AG08396 (cell line): Measurements from ENCODE around the gene PPA1.
"Not testable (repeated sequence)": the region's sequence is repeated elsewhere in the genome, so short reads cannot be mapped to it uniquely, and the experiment has no call there.

Experiments used
- DNase-seq: peaks from one replicate; pipeline ENCODE4 v3.0.0; 2012; ENCODE audit warnings: low spot score, mixed read lengths

Gene PPA1

GRCh38 chr10:70254778-70255328, 21.6 kb upstream of the PPA1 start:
- no peak for DNase-seq

DNA sequence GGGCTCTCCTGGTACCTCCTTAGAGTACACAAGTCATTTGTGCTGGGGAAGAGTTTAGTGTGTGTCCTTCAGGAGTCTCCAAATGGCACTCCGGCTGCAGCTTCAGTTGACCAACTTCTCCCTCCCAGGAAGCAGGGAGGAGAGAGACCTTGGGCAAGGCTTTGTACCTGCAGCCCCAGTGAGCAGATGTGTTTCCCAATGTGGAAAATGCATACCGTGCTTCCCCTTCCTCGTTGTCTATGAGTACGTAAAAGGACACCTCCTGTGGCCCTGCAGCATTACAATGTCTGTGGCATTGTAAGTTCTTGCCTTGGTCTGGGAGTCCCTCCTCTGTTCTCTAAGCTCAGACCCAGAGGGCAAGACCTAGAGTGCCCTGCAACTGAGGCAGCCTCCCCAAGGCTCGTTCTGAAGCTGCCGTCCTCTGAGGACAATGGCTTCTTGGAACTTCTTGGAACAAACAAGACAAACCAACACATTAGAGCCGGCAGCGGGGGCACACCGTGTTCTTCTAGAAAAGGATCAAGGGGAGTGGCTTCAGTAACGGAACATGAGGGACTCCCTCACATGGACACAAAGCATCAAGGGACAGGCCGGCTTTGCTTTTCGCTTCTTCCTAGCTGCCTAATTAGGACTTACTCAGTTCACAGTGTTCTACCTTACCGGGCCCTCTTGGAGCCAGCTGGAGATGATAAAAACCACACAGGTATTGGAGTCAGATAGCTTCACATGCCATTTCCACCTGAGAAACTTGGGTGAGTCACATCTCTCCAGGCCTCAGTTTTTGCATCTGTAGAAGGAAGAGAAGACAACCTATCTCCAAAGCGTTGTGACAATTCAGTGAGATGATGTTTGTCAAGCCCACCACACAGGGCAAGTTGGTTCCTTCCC, 20.9 kb upstream of the PPA1 start:
- no peak for DNase-seq

DNA sequence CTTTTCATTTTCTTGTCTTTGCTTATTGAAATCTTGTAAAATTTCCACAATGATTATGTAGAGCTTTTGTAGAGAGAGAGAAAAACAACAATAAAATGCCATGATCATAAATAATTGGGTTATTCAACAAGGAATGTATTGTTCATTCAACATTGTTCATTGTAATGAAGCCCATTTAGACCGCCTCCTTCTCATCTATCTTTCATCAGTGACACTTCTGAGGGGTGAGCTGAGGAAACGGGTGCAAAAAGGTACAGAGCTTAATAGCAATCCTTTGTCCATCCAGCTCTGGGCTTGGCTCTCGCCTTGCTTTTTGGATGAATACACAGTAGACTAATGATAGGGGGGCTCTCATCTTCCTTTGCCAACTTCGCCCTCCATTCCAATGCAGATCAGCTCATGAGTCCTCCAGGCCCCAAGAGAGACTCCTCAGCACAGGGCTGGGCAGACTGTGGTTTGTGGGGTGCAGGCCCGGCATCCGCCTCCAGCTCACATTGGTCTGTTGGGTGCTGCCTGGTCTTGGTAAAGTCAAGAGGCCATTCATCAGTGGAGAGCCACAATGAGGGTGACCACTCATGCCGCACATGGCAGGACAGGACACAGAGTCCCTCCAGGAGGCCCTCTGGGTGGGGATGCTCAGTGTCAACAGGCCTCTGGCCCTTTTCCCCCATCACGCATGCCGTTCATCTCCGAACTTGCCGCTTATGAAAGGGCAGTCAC, 17.9 kb upstream of the PPA1 start:
- no peak for DNase-seq

- DNase-seq, result no peak
Measured at GRCh38 chr10:70247360-70247759, 14.1 kb upstream of the PPA1 start.

DNA sequence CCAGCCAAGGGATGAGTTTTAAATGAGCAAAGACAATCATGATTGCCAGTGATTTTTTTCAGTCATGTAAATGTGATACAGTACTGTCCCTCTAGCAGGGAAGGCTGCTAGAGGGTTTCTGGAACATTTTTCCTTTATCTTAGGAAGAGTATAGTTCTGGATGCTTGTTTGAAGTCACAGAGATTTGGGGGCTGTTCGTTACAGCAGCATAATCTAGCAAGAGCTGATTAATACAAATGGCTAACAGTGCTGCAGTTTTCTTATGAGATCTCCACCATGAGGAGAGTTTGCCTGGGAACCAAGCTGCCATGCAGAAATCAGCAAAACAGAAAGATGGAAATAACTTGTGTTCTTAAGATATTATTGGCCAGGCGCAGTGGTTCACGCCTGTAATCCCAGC, 7.9 kb upstream of the PPA1 start:
- no peak for DNase-seq

DNA sequence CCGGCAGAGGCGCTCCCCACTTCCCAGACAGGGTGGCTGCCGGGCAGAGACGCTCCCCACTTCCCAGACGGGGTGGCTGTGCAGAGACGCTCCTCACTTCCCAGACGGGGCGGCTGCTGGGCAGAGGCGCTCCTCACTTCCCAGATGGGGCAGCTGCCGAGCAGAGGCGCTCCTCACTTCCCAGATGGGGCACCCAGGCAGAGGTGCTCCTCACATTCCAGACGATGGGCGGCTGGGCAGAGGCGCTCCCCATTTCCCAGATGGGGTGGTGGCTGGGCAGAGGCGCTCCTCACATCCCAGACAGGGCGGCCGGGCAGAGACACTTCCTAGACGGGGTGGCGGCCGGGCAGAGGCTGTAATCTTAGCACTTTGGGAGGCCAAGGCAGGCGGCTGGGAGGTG, 6.8 kb upstream of the PPA1 start:
- DNase-seq, result not testable (repeated sequence)

GRCh38 chr10:70239077-70239976, 6.1 kb upstream of the PPA1 start:
- DNase-seq, result not testable (repeated sequence)

GRCh38 chr10:70237958-70238536, 4.8 kb upstream of the PPA1 start:
- not testable (repeated sequence) for DNase-seq

GRCh38 chr10:70234668-70235447, 1.6 kb upstream of the PPA1 start:
- DNase-seq, result peak; percentile 42

DNA sequence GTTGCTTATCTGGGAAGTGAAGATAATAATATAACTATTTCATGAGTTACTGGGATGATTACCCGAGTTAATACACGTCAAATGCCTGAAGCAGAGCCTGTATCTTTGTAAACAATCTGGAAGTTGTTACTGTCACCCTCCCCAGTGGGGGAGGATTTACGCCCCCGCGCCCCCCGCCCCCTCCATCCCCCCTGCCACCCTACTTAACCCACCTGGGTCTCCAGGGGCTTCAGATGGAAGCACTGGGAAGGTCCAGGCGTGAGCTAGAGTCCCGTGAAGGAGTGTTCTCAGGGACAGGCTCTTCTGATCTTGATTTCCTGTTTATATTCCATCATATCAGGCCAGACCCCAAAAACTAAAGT, 691 bp upstream of the PPA1 start:
- DNase-seq, result no peak

- no peak for DNase-seq
Measured at GRCh38 chr10:70232859-70233108, 445 bp downstream of the PPA1 start.

DNA sequence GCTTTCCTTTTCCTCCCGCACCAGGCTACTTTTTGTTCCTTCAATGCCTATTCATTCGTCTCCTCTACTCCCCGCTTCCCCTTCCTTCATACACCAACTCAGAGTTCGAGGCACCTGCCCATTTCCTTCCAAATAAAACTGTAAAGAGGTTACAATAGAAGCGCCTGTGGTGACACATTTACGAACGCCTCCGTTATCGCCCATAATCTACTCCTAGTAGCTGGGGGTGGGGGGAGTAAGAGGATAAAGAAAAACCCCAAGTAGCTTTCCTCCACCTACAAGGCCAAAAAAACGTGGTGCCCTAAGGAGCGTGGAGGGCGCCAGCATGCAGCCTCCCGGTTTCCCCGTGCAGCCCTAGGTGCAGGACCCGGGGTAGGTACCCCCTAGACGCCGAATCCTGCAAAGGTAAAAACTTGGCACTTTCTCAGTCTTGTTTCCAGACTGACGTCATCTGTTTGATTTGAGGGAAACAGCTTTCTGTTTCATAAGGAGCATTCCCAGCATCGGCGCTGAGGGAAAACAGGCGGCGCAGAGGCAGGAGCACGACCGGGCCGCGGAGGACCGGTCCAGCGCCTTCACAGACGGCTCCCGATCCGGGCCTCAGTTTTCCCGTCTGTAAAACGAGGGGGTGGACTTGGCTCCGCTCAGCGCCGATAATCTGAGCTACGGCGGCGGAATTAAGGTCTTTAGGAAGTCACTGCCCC, 922 bp downstream of the PPA1 start:
- DNase-seq, result peak; percentile 64

GRCh38 chr10:70228491-70228890, 4.7 kb downstream of the PPA1 start:
- no peak for DNase-seq

- DNase-seq, result no peak
Measured at GRCh38 chr10:70227548-70228320, 5.5 kb downstream of the PPA1 start.

- DNase-seq, result no peak
Measured at GRCh38 chr10:70223728-70224127, 9.5 kb downstream of the PPA1 start.

GRCh38 chr10:70222811-70223447, 10.3 kb downstream of the PPA1 start:
- DNase-seq, result not testable (repeated sequence)

- DNase-seq, result no peak
Measured at GRCh38 chr10:70222340-70222794, 10.9 kb downstream of the PPA1 start.

DNA sequence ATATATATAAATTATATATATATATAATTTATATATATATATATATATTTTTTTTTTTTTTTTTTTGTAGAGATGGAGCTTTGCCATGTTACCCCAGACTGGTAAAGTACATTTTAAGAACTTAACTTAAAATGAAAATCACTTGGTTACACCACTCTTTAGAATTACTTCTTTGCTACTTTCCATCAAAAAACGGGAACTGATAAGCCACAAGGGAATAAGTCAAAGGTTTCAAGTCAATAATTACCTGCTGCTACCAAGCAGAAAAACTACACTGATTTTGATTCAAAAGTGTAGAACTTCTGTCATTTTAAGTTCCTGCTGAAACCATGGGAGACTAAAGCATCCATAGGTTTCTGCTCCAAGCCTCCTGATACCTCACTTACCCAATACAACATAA, 12.2 kb downstream of the PPA1 start:
- DNase-seq, result no peak

GRCh38 chr10:70212879-70213278, 20.4 kb downstream of the PPA1 start:
- no peak for DNase-seq
